ENCODE results near the gene MYG1. TPM values are rescaled to one million over a fixed set of nuclear protein-coding genes. Genes with fewer than 3 reads are reported as not detected.

The MYG1 gene, protein sequence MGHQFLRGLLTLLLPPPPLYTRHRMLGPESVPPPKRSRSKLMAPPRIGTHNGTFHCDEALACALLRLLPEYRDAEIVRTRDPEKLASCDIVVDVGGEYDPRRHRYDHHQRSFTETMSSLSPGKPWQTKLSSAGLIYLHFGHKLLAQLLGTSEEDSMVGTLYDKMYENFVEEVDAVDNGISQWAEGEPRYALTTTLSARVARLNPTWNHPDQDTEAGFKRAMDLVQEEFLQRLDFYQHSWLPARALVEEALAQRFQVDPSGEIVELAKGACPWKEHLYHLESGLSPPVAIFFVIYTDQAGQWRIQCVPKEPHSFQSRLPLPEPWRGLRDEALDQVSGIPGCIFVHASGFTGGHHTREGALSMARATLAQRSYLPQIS
- polyA plus RNA-seq, result 10 to 100 TPM; 51.3 to 78.7 (median 64.0) TPM

DNA sequence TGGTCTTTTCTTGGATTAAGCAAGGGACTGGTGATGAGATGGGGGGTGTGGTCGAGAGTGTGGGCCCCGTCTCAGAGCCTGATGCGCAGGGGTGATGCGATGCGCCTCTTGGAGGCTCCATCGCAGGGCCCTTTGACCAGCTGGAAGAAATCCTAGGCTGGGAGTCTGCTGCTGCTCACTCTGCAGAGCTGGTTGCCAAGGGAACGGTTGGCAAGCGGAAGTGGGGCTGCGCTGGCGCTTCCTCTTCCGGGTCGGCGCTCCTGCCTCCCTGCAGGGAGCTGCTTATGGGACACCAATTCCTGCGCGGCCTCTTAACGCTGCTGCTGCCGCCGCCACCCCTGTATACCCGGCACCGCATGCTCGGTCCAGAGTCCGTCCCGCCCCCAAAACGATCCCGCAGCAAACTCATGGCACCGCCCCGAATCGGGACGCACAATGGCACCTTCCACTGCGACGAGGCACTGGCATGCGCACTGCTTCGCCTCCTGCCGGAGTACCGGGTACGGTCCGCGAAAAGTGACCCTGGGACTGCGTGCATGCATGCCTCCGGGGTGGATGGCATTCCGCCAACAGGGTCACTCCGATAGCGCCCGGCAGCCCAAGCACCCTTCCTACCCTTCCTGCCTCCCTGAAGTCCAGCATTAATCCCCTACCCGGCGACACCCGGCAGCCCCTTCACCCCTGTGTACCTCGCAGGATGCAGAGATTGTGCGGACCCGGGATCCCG is at the start of gene MYG1:
Gene MYG1 (plus strand): TSS at position 242 of the 727 bp plus-strand sequence. CDS start 43 bp downstream, at position 285.
- peak within 1 kb of the TSS; percentile 78 to 95 (median 94) for H3K27ac Mint-ChIP-seq
- peaks cover 7 to 25% (median 8%) of the 10 kb centered on the region in 3 donors for H3K36me3 Mint-ChIP-seq
- H3K4me3 Mint-ChIP-seq, result peak within 1 kb of the TSS; percentile 98 to 99 (median 99)

GRCh38 chr12:53251477-53252348 is 47.8 kb upstream of the MYG1 start:
- peak overlapping the region; percentile 82 to 97 (median 96) for H3K27ac Mint-ChIP-seq
- peak; percentile 67 to 75 (median 74) for DNase-seq
- no peaks in the 10 kb centered on the region for H3K9me3 Mint-ChIP-seq
- H3K36me3 Mint-ChIP-seq, result peaks cover 0 to 5% (median 0%) of the 10 kb centered on the region in 3 donors
- peak overlapping the region; percentile 98 to 99 (median 99) for H3K4me3 Mint-ChIP-seq
- peaks cover 29 to 33% of the 10 kb centered on the region in 2 donors for H3K4me1 Mint-ChIP-seq
- H3K27me3 Mint-ChIP-seq (ENCODE audit: low read depth in 3 of 3), result peaks cover 2 to 7% (median 3%) of the 10 kb centered on the region in 3 donors

More for the DNA sequence above, at the start of gene MYG1:
- peaks cover 65 to 82% of the 10 kb centered on the region in 2 donors for H3K4me1 Mint-ChIP-seq
- DNase-seq, result peak; percentile 81 to 85 (median 83)
- H3K9me3 Mint-ChIP-seq, result no peaks in the 10 kb centered on the region
- H3K27me3 Mint-ChIP-seq (ENCODE audit: low read depth in 3 of 3), result peaks cover 8 to 10% (median 10%) of the 10 kb centered on the region in 3 donors

GRCh38 chr12:53252349-53252916 is 47.1 kb upstream of the MYG1 start:
- no peaks in the 10 kb centered on the region for H3K9me3 Mint-ChIP-seq
- peaks cover 29 to 33% of the 10 kb centered on the region in 2 donors for H3K4me1 Mint-ChIP-seq
- no peak for DNase-seq
- peak overlapping the region; percentile 98 to 99 (median 99) for H3K4me3 Mint-ChIP-seq
- H3K27ac Mint-ChIP-seq, result peak overlapping the region; percentile 82 to 97 (median 94)
- peaks cover 1 to 5% (median 2%) of the 10 kb centered on the region in 3 donors for H3K27me3 Mint-ChIP-seq (ENCODE audit: low read depth in 3 of 3)
- H3K36me3 Mint-ChIP-seq, result peaks cover 0 to 5% (median 0%) of the 10 kb centered on the region in 3 donors

GRCh38 chr12:53253298-53253697 is 46.2 kb upstream of the MYG1 start:
- no peak for DNase-seq
- peaks cover 29 to 33% of the 10 kb centered on the region in 2 donors for H3K4me1 Mint-ChIP-seq
- no peaks in the 10 kb centered on the region for H3K9me3 Mint-ChIP-seq
- H3K36me3 Mint-ChIP-seq, result peaks cover 0 to 5% (median 0%) of the 10 kb centered on the region in 3 donors
- peak overlapping the region; percentile 98 to 99 (median 99) for H3K4me3 Mint-ChIP-seq
- H3K27me3 Mint-ChIP-seq (ENCODE audit: low read depth in 3 of 3), result peaks cover 1 to 5% (median 2%) of the 10 kb centered on the region in 3 donors
- H3K27ac Mint-ChIP-seq, result peak overlapping the region; percentile 51 to 95 (median 70)

DNA sequence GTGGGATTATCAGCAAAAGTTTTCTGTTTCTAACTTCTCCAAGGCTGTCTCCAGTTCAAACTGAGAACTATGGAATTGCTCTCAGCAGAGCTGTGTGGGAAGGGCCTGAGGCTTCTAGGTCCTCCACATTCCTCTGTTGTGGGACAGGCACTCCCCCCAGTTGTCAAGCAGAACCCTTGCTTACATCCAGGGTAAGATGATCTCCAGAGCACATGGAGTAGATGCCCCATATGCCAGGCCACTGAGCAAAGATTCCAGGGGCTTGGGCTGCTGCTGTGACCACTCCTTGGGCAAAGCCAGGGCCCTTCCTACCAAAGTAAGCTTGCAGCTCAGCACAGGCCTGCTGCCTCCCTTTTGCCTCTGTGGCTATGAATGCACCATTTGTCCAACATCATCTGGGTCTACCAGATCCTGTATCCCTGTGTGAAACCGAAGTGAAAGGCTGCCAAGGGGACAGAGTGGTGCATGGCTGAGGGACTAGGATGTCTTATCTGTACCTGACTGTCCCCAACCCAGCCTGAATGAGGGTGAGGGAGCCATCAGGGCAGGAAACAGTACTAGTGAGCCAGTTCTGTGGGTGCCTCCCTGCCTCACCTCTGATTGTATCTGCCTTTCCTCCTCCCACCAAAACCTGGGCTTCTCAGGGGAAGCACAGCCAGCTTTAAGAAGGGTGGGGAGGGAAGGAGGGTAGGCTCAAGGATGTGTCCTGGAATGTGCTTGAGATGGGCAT is 44.5 kb upstream of the MYG1 start:
- peaks cover 1 to 5% (median 2%) of the 10 kb centered on the region in 3 donors for H3K27me3 Mint-ChIP-seq (ENCODE audit: low read depth in 3 of 3)
- no peak for DNase-seq
- H3K4me1 Mint-ChIP-seq, result peaks cover 29 to 40% of the 10 kb centered on the region in 2 donors
- no peak overlapping the region for H3K4me3 Mint-ChIP-seq
- no peak overlapping the region for H3K27ac Mint-ChIP-seq
- no peaks in the 10 kb centered on the region for H3K9me3 Mint-ChIP-seq
- H3K36me3 Mint-ChIP-seq, result peaks cover 0 to 5% (median 0%) of the 10 kb centered on the region in 3 donors

- no peak overlapping the region for H3K4me3 Mint-ChIP-seq
- H3K36me3 Mint-ChIP-seq, result peaks cover 0 to 5% (median 0%) of the 10 kb centered on the region in 3 donors
- peaks cover 28 to 38% of the 10 kb centered on the region in 2 donors for H3K4me1 Mint-ChIP-seq
- H3K27ac Mint-ChIP-seq, result no peak overlapping the region
- DNase-seq, result no peak
- peaks cover 1 to 5% (median 2%) of the 10 kb centered on the region in 3 donors for H3K27me3 Mint-ChIP-seq (ENCODE audit: low read depth in 3 of 3)
- H3K9me3 Mint-ChIP-seq, result no peaks in the 10 kb centered on the region
Observed at GRCh38 chr12:53255996-53256395, 43.5 kb upstream of the MYG1 start.

GRCh38 chr12:53258541-53259539 is 40.7 kb upstream of the MYG1 start:
- peak overlapping the region in 1 of 6 donors; percentile 57 for H3K27ac Mint-ChIP-seq
- DNase-seq, result no peak
- H3K4me1 Mint-ChIP-seq, result peaks cover 4 to 13% of the 10 kb centered on the region in 2 donors
- H3K36me3 Mint-ChIP-seq, result peaks cover 0 to 4% (median under 1%) of the 10 kb centered on the region in 3 donors
- no peak overlapping the region for H3K4me3 Mint-ChIP-seq
- H3K27me3 Mint-ChIP-seq (ENCODE audit: low read depth in 3 of 3), result peaks cover 0 to 1% (median 0%) of the 10 kb centered on the region in 3 donors
- no peaks in the 10 kb centered on the region for H3K9me3 Mint-ChIP-seq

DNA sequence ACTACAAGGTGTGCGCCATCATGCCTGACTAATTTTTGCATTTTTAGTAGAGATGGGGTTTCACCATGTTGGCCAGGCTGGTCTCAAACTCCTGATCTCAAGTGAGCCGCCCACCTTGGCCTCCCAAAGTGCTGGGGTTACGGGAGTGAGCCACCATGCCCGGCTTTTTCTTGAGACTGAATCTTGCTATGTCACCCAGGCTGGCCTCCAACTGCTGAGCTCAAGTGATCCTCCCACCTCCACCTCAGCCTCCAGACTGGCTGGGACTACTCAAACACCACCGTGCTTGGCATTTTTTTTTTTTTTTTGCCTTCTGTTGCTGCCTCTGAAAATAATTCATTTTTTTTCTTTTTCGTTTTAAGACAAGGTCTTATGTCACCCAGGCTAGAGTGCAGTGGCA is 39.6 kb upstream of the MYG1 start:
- H3K27me3 Mint-ChIP-seq (ENCODE audit: low read depth in 3 of 3), result peaks cover 0 to 1% (median 0%) of the 10 kb centered on the region in 3 donors
- no peak overlapping the region for H3K27ac Mint-ChIP-seq
- DNase-seq, result no peak
- peaks cover 0 to 8% of the 10 kb centered on the region in 2 donors for H3K4me1 Mint-ChIP-seq
- no peak overlapping the region for H3K4me3 Mint-ChIP-seq
- peaks cover 0 to 4% (median 0%) of the 10 kb centered on the region in 3 donors for H3K36me3 Mint-ChIP-seq
- no peaks in the 10 kb centered on the region for H3K9me3 Mint-ChIP-seq

- DNase-seq, result no peak
- Mint-ChIP-seq H3K27ac (no peak overlapping the region), H3K4me1 (peaks cover 20 to 23% of the 10 kb centered on the region in 2 donors), H3K27me3 (ENCODE audit: low read depth in 3 of 3) (peaks cover 0 to 2% (median 0%) of the 10 kb centered on the region in 3 donors), H3K36me3 (peaks cover 0 to 4% (median 0%) of the 10 kb centered on the region in 3 donors), H3K9me3 (no peaks in the 10 kb centered on the region), H3K4me3 (no peak overlapping the region)
Observed at GRCh38 chr12:53265783-53266182, 33.7 kb upstream of the MYG1 start.

GRCh38 chr12:53267306-53267998 is 32.0 kb upstream of the MYG1 start:
- DNase-seq, result no peak
- peaks cover 0 to 4% (median 0%) of the 10 kb centered on the region in 3 donors for H3K36me3 Mint-ChIP-seq

More at GRCh38 chr12:53267306-53267998, 32.0 kb upstream of the MYG1 start:
- H3K4me3 Mint-ChIP-seq, result peak overlapping the region; percentile 97 to 100 (median 98)
- no peaks in the 10 kb centered on the region for H3K9me3 Mint-ChIP-seq
- H3K4me1 Mint-ChIP-seq, result peaks cover 20 to 23% of the 10 kb centered on the region in 2 donors
- peaks cover 0 to 2% (median 0%) of the 10 kb centered on the region in 3 donors for H3K27me3 Mint-ChIP-seq (ENCODE audit: low read depth in 3 of 3)
- peak overlapping the region; percentile 75 to 96 (median 90) for H3K27ac Mint-ChIP-seq
